ENCODE results near the gene RING1.

- TF ChIP-seq TCF12 (IDR thresholded peaks at IDR 0.05; ENCODE audit: low read depth) (no peak), FOXM1 (IDR thresholded peaks at IDR 0.05; ENCODE audit: borderline replicate concordance, low read depth) (no peak), EP300 (IDR thresholded peaks at IDR 0.05; ENCODE audit: borderline replicate concordance) (no peak), MAX (IDR thresholded peaks at IDR 0.05) (no peak), RAD21 (IDR thresholded peaks at IDR 0.05; ENCODE audit: low read depth) (no peak), CEBPB (IDR thresholded peaks at IDR 0.05) (no peak), TAF1 (IDR thresholded peaks at IDR 0.05; ENCODE audit: low read depth) (no peak), USF1 (IDR thresholded peaks at IDR 0.05) (no peak)
Measured at GRCh38 chr6:33211136-33211535, 2.8 kb downstream of the RING1 start.

Data from Ishikawa (cell line).